ENCODE measurements around the gene APCDD1L.

Gene APCDD1L

GRCh38 chr20:58492074-58492718 lies 23.0 kb downstream of the APCDD1L start:
- no peak for DNase-seq (ENCODE audit: low read depth)

- DNase-seq (ENCODE audit: low read depth), result no peak
Measured at GRCh38 chr20:58486207-58486606, 29.0 kb downstream of the APCDD1L start.

DNA sequence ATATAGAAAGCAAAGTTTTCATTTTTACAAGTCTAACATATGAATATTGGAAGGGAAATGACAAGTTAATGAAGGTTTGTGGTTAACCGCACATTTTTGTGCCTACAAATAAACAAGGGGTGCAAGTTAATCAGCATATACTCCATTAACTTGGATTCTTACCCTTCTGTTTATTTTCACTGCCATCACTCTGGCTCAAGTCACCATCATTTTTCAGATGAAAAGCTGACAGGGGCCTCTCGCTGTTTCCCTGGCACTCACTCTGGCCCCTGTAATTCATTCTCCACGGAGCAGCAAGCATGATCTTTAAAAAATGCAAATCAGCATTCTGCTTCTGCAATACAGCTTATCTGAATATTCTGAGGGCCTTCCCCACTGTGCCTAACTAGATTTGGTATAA lies 29.8 kb downstream of the APCDD1L start:
- no peak for DNase-seq (ENCODE audit: low read depth)

DNA sequence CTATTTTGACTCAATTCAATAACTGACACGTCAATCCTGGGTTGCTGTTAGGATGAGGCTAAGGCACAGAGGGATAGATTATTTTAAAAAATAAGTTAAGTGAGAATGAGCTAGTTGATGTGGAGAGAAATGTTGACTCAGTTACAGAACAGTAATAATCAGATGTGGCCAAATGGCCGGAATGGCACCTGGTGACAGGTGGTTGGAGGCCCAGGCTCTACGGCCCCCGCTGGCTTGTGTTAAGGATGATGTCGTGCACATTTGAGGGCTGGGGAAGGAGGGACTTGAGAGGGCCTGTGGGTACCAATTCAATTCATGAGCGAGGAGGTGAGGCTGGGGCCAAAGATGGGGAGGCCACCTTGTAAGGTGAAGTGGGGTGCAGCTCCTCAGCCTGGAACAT lies 31.7 kb downstream of the APCDD1L start:
- DNase-seq (ENCODE audit: low read depth), result no peak

GRCh38 chr20:58483051-58483450 lies 32.1 kb downstream of the APCDD1L start:
- no peak for DNase-seq (ENCODE audit: low read depth)

DNA sequence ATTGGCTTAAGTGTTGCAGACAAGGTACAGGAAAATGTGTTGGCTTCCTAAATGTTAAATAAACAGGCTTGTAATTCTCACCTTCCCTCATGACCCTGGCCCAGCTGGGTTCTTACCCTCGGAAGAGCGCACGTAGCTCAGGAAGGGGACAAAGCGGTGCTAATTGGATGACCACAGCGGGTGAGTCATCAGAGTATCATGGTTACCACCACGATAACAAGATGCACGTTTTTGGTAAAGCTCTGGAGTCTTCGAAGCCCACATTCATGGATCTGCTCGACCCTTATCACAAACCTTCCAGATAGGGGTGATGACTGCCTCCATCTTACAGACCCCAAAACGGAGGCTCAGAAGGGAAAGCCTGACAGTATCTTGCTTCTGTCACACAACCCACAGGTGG lies 32.8 kb downstream of the APCDD1L start:
- no peak for DNase-seq (ENCODE audit: low read depth)

GRCh38 chr20:58481481-58482021 lies 33.6 kb downstream of the APCDD1L start:
- peak; percentile 12 for DNase-seq (ENCODE audit: low read depth)

DNA sequence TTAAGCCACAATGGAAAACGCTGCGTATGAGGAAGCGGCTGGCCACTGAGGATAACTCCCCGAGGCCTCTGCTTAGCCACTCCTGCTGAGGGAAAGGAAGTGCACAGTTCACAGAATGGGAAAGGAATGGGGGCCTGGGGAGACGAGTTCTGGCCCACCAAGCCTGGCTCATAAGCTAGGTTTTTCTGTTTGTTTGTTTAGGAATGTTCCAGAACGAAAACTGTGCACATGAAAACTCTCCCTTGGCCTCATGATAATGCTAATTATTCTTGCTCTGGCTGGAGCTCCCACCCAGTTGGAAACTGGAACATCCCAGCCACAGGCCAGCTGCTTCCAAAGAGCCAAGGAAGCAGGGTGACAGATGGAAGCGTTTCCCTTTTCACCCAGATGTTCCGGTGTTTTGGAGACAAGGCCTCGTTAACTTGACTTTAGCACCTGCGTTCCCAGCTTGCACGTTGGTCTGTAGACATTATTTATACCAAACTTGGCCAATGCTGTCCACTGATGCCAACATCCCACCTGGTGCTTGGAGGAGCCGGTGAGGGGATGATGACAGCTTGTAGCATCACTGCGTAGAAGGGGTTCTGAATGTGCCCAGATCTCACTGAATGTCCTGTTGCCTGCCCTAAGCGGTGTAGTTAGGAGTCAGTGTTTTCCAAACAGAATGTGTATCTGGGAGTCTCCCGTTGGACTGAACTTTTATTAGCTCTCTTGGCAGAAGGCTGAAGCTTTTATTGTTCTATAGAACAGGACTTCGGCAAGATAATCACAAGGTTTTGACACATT lies 34.5 kb downstream of the APCDD1L start:
- no peak for DNase-seq (ENCODE audit: low read depth)

- DNase-seq (ENCODE audit: low read depth), result no peak
Measured at GRCh38 chr20:58479726-58480440, 35.3 kb downstream of the APCDD1L start.

DNA sequence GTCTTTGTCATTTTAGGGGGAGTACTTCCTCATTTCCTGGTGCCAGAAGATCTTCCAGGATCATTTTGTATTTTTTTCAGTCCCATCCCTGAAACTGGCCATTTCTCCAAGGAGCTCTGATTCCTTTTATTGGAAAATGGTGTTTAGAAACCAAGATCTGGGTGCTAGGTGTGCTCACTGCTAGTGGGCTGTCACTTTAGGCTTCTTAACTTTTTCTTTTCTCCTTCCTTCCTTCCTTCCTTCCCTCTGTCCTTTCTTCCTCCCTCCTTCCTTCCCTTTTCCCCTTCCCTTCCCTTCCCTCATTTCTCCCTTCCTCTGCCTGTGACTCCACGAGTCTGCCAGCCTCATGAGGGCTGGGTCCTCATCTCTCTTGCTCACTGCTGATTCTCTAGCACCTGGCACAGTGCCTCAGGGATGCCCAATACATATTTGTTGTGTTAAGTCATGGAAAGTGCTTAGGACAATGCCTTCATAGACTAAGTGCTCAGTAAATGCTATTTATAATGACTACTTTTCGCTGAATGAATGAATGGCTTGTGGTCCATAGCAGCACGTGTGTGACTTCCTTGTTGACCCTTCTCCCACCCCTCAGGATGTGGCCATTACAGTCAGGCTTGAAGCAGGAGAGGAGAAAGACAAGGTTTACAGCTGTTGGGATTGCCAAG lies 36.9 kb downstream of the APCDD1L start:
- no peak for DNase-seq (ENCODE audit: low read depth)

GRCh38 chr20:58475466-58475865 lies 39.7 kb downstream of the APCDD1L start:
- no peak for DNase-seq (ENCODE audit: low read depth)

- no peak for DNase-seq (ENCODE audit: low read depth)
Measured at GRCh38 chr20:58473453-58474425, 41.5 kb downstream of the APCDD1L start.

DNA sequence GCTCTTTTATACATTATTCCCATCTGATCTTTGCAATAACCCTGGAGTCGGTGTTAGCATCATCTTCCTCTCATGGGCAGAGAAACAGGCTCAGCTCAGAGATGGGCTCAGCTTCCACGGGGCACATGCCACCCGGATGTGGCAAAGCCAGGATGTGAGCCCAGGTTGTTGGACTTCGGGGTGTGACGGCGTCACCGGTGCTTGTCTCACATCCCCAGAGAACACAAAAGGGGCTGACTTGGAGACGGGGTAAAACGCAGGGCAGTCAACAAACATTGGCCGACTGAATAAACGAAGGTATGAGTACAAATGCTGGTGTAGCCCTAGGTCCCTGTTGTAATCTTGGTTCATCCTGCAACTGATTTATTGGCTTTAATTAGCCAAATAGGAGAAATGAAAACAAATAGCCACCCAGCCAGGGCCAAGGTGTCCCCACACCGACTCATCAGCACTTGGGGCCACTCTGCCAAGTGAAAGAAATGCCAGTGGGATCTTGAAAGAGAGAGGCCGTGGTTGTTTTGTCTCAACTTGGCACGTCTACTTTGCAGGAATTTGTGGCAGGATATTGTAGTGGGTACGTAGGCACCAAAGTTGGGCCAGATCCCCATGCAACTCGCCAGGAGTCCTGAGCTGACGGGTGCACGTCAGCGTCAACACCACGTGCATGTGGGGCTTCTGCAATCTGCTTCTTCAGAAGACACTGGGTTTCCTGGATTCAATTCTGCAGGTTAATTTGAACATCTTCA lies 42.8 kb downstream of the APCDD1L start:
- no peak for DNase-seq (ENCODE audit: low read depth)

DNA sequence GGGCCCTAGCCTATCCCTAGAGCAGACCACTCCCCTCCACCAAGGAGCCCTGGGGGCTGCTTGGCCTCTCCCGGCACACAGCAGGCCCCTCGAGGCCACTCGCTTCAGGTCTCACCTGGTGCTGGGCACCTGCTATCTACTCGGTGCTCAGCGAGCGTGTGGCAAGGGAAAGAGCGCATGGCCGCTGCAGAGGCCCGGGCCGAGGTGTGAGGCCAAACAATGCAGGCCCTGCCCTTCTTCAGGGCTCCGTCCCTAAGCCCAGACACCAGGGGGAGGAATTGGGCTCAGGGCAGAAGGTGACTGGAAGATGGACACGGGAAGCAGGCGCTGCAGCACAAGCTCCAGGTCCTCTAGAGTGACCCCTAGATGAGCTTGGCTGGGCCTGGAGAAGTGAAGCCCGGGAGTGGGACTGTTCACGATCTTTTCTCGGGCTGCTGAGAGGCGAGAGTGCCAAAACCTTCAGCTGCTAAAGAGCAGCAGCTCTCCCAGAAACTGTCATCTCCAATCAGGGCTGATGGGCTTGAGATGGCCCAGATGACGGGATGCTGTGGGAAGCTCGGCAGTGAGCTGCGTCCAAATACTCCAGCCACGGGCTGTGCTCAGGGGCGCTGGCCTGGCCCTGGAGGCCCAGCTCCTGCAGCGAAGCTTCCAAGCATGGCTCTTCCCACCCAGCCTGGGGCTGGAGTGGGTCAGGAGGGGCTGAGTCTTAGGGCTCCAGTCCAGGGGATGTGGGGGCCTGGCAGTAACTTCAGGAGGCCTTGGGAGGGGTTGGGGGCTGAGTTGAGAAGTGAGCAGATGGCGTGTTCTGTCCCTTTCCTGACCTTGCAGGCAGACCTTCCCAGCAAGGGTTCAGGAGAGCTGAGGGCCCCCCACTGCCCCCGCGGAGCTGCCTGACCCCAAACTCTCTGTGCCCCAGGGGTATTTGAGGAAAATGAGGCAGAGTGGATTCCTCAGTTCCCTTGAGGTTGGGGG lies 43.7 kb downstream of the APCDD1L start:
- DNase-seq (ENCODE audit: low read depth), result no peak

DNA sequence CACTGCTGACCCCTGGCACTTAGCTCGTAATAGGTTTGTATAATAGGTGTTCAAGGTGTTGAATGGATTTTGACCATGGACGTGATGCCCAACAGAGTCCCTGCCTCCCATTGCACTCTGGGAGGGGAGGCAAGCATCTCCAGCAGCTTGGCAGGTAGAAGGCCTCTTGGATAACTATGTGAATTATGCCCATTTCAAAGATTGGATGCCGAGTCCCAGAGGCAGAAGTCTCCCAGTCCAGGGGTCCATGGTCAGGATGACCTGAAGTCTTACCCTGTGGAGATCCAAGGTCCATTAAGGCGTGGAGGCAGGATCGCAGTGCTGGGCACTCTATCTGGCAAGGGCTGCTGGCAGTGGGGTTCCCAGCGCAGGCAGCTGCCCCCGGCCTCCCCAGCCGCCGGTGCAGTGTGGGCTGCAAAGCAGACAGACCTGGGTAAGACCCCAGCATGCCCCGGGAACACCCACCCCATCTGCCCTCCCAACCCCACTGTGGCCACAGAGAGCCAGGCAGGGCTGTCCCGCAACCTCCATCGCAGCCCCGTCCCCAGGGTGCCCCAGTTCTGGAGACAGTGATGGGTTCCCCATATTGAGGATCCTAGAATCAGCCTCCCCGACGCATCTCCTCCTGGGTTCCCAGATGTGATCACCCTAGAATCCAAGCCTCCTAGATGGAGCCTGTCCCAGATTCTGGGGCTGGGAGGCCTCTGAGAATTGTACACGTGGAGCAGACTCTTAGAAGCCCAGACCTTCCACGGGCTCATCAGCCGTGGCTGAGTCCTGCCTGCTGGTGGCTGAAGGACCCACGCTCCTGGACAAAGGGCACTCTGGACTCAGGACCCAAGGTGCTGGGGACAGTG lies 44.6 kb downstream of the APCDD1L start:
- no peak for DNase-seq (ENCODE audit: low read depth)

GRCh38 chr20:58469616-58470015 lies 45.6 kb downstream of the APCDD1L start:
- no peak for DNase-seq (ENCODE audit: low read depth)

DNA sequence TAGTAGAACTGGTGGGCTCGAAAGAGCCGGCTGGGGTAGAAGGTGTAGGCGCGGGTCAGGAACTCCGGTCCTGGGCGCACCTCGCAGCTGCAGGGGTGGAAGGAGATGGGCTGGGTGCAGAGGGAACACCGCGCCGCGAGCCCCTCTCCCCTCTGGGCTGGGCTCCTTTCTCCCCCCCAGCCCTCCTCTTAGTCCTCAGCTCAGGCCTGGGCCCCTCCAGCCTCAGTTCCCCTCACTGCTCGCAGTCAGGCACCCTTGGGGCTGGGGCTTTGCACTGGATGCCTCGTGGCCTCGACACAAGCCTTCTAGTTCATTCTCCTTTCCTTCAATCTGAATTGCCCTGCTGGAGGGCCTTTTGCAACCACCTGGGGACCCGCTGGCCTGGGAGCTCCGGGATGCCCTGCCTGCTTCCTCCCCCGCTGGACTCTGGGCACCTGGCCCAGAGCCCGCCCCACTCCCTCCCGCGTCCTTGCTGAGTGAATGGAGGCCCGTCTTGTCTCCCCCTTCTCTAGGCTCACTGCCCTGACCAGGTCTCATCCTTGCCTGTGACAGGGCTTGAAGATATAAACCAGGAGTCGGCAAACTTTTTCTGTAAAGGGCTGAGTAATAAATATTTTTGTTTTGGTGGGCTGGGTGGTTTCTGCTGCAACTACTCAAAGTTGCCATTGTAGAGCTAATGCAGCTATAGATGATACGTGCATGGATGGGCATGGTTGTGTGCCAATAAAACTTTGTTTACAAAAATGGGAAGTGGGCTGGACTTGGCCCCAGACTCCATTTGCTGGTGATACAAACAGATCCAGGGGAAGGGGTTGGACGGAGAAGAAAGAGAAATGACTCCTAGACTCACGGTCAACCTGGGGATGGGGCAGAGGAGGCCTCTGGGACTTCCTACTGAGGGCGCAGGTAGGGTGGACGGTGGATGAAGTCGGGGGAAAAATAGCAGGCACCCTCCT lies 47.3 kb downstream of the APCDD1L start:
- no peak for DNase-seq (ENCODE audit: low read depth)

Measured in activated gamma-delta T cell treated with anti-CD3 and anti-CD28 coated beads, Interleukin-2, amount 50 U/mL, for 16 hours (primary cell).